ENCODE measurements around the gene FXYD2.
A peak's percentile ranks its signal among the peaks of the same experiment; 100 is the strongest.

FXYD2 gene

GRCh38 chr11:117834838-117835443 is 10.4 kb upstream of the FXYD2 start:
- Histone ChIP-seq H3K27me3 (replicated peaks; ENCODE audit: control insufficient read depth, insufficient read depth, low read length, poor library complexity, severe bottlenecking) (no peaks in the 10 kb centered on the region), H3K9me3 (ENCODE audit: control insufficient read depth, low read length) (no peaks in the 10 kb centered on the region), H3K4me1 (ENCODE audit: control insufficient read depth, insufficient read depth, low read length, poor library complexity, severe bottlenecking) (peaks cover 3% of the 10 kb centered on the region), H3K4me3 (ENCODE audit: insufficient read depth, low read depth, low read length, poor library complexity, severe bottlenecking) (no peak overlapping the region), H3K27ac (ENCODE audit: insufficient read depth, low read length, poor library complexity, severe bottlenecking) (no peak overlapping the region), H3K36me3 (ENCODE audit: control insufficient read depth, insufficient read depth, low read length) (no peaks in the 10 kb centered on the region)
- DNase-seq = no peak

GRCh38 chr11:117834068-117834810 is 9.7 kb upstream of the FXYD2 start:
- Histone ChIP-seq H3K27me3 (replicated peaks; ENCODE audit: control insufficient read depth, insufficient read depth, low read length, poor library complexity, severe bottlenecking) (no peaks in the 10 kb centered on the region), H3K9me3 (ENCODE audit: control insufficient read depth, low read length) (no peaks in the 10 kb centered on the region), H3K4me3 (ENCODE audit: insufficient read depth, low read depth, low read length, poor library complexity, severe bottlenecking) (no peak overlapping the region), H3K27ac (ENCODE audit: insufficient read depth, low read length, poor library complexity, severe bottlenecking) (no peak overlapping the region), H3K4me1 (ENCODE audit: control insufficient read depth, insufficient read depth, low read length, poor library complexity, severe bottlenecking) (peaks cover 4% of the 10 kb centered on the region), H3K36me3 (ENCODE audit: control insufficient read depth, insufficient read depth, low read length) (no peaks in the 10 kb centered on the region)
- DNase-seq = no peak

- DNase-seq = no peak
- Histone ChIP-seq H3K27me3 (replicated peaks; ENCODE audit: control insufficient read depth, insufficient read depth, low read length, poor library complexity, severe bottlenecking) (no peaks in the 10 kb centered on the region), H3K27ac (ENCODE audit: insufficient read depth, low read length, poor library complexity, severe bottlenecking) (no peak overlapping the region), H3K4me1 (ENCODE audit: control insufficient read depth, insufficient read depth, low read length, poor library complexity, severe bottlenecking) (peaks cover 12% of the 10 kb centered on the region), H3K36me3 (ENCODE audit: control insufficient read depth, insufficient read depth, low read length) (no peaks in the 10 kb centered on the region), H3K9me3 (ENCODE audit: control insufficient read depth, low read length) (no peaks in the 10 kb centered on the region), H3K4me3 (ENCODE audit: insufficient read depth, low read depth, low read length, poor library complexity, severe bottlenecking) (no peak overlapping the region)
These were observed 8.9 kb upstream of the FXYD2 start for GRCh38 chr11:117833401-117833891.

- DNase-seq = no peak
- Histone ChIP-seq H3K4me1 (ENCODE audit: control insufficient read depth, insufficient read depth, low read length, poor library complexity, severe bottlenecking) (peaks cover 21% of the 10 kb centered on the region), H3K9me3 (ENCODE audit: control insufficient read depth, low read length) (no peaks in the 10 kb centered on the region), H3K4me3 (ENCODE audit: insufficient read depth, low read depth, low read length, poor library complexity, severe bottlenecking) (no peak overlapping the region), H3K27me3 (replicated peaks; ENCODE audit: control insufficient read depth, insufficient read depth, low read length, poor library complexity, severe bottlenecking) (no peaks in the 10 kb centered on the region), H3K36me3 (ENCODE audit: control insufficient read depth, insufficient read depth, low read length) (no peaks in the 10 kb centered on the region), H3K27ac (ENCODE audit: insufficient read depth, low read length, poor library complexity, severe bottlenecking) (no peak overlapping the region)
These were observed 8.0 kb upstream of the FXYD2 start for GRCh38 chr11:117832511-117832910.

- no peaks in the 10 kb centered on the region for H3K9me3 ChIP-seq (ENCODE audit: control insufficient read depth, low read length)
- H3K4me3 ChIP-seq (ENCODE audit: insufficient read depth, low read depth, low read length, poor library complexity, severe bottlenecking) = no peak overlapping the region
- H3K4me1 ChIP-seq (ENCODE audit: control insufficient read depth, insufficient read depth, low read length, poor library complexity, severe bottlenecking) = peaks cover 21% of the 10 kb centered on the region
- H3K36me3 ChIP-seq (ENCODE audit: control insufficient read depth, insufficient read depth, low read length) = no peaks in the 10 kb centered on the region
- no peak for DNase-seq
- no peaks in the 10 kb centered on the region for H3K27me3 ChIP-seq (replicated peaks; ENCODE audit: control insufficient read depth, insufficient read depth, low read length, poor library complexity, severe bottlenecking)
- H3K27ac ChIP-seq (ENCODE audit: insufficient read depth, low read length, poor library complexity, severe bottlenecking) = no peak overlapping the region
These were observed 7.3 kb upstream of the FXYD2 start for GRCh38 chr11:117831661-117832415.

GRCh38 chr11:117830674-117831351 is 6.3 kb upstream of the FXYD2 start:
- H3K4me3 ChIP-seq (ENCODE audit: insufficient read depth, low read depth, low read length, poor library complexity, severe bottlenecking) = no peak overlapping the region
- no peaks in the 10 kb centered on the region for H3K27me3 ChIP-seq (replicated peaks; ENCODE audit: control insufficient read depth, insufficient read depth, low read length, poor library complexity, severe bottlenecking)
- H3K36me3 ChIP-seq (ENCODE audit: control insufficient read depth, insufficient read depth, low read length) = no peaks in the 10 kb centered on the region
- H3K27ac ChIP-seq (ENCODE audit: insufficient read depth, low read length, poor library complexity, severe bottlenecking) = no peak overlapping the region
- DNase-seq = no peak
- peaks cover 21% of the 10 kb centered on the region for H3K4me1 ChIP-seq (ENCODE audit: control insufficient read depth, insufficient read depth, low read length, poor library complexity, severe bottlenecking)
- H3K9me3 ChIP-seq (ENCODE audit: control insufficient read depth, low read length) = no peaks in the 10 kb centered on the region

- H3K4me3 ChIP-seq (ENCODE audit: insufficient read depth, low read depth, low read length, poor library complexity, severe bottlenecking) = no peak overlapping the region
- peaks cover 21% of the 10 kb centered on the region for H3K4me1 ChIP-seq (ENCODE audit: control insufficient read depth, insufficient read depth, low read length, poor library complexity, severe bottlenecking)
- no peaks in the 10 kb centered on the region for H3K9me3 ChIP-seq (ENCODE audit: control insufficient read depth, low read length)
- no peak for DNase-seq
- H3K27ac ChIP-seq (ENCODE audit: insufficient read depth, low read length, poor library complexity, severe bottlenecking) = no peak overlapping the region
- no peaks in the 10 kb centered on the region for H3K36me3 ChIP-seq (ENCODE audit: control insufficient read depth, insufficient read depth, low read length)
- H3K27me3 ChIP-seq (replicated peaks; ENCODE audit: control insufficient read depth, insufficient read depth, low read length, poor library complexity, severe bottlenecking) = no peaks in the 10 kb centered on the region
These were observed 5.5 kb upstream of the FXYD2 start for GRCh38 chr11:117830072-117830471.

GRCh38 chr11:117829369-117829725 is 4.8 kb upstream of the FXYD2 start:
- H3K27me3 ChIP-seq (replicated peaks; ENCODE audit: control insufficient read depth, insufficient read depth, low read length, poor library complexity, severe bottlenecking) = no peaks in the 10 kb centered on the region
- DNase-seq = no peak
- H3K4me3 ChIP-seq (ENCODE audit: insufficient read depth, low read depth, low read length, poor library complexity, severe bottlenecking) = no peak overlapping the region
- H3K36me3 ChIP-seq (ENCODE audit: control insufficient read depth, insufficient read depth, low read length) = no peaks in the 10 kb centered on the region
- no peaks in the 10 kb centered on the region for H3K9me3 ChIP-seq (ENCODE audit: control insufficient read depth, low read length)
- no peak overlapping the region for H3K27ac ChIP-seq (ENCODE audit: insufficient read depth, low read length, poor library complexity, severe bottlenecking)
- H3K4me1 ChIP-seq (ENCODE audit: control insufficient read depth, insufficient read depth, low read length, poor library complexity, severe bottlenecking) = peaks cover 21% of the 10 kb centered on the region

GRCh38 chr11:117828611-117829368 is 4.2 kb upstream of the FXYD2 start:
- peak; percentile 57 to 79 (median 76) for DNase-seq
- Histone ChIP-seq H3K27me3 (replicated peaks; ENCODE audit: control insufficient read depth, insufficient read depth, low read length, poor library complexity, severe bottlenecking) (no peaks in the 10 kb centered on the region), H3K9me3 (ENCODE audit: control insufficient read depth, low read length) (no peaks in the 10 kb centered on the region), H3K27ac (ENCODE audit: insufficient read depth, low read length, poor library complexity, severe bottlenecking) (peak overlapping the region; percentile 40), H3K4me3 (ENCODE audit: insufficient read depth, low read depth, low read length, poor library complexity, severe bottlenecking) (no peak overlapping the region), H3K36me3 (ENCODE audit: control insufficient read depth, insufficient read depth, low read length) (no peaks in the 10 kb centered on the region), H3K4me1 (ENCODE audit: control insufficient read depth, insufficient read depth, low read length, poor library complexity, severe bottlenecking) (peaks cover 26% of the 10 kb centered on the region)

All from effector memory CD4-positive, alpha-beta T cell (primary cell).